ENCODE data around the gene SPAG17. TPM values are rescaled to one million over a fixed set of nuclear protein-coding genes. Genes with fewer than 3 reads are reported as not detected.

The SPAG17 gene
- total RNA-seq, 1 experiment from 2014 or later: 0.36 TPM

DNA sequence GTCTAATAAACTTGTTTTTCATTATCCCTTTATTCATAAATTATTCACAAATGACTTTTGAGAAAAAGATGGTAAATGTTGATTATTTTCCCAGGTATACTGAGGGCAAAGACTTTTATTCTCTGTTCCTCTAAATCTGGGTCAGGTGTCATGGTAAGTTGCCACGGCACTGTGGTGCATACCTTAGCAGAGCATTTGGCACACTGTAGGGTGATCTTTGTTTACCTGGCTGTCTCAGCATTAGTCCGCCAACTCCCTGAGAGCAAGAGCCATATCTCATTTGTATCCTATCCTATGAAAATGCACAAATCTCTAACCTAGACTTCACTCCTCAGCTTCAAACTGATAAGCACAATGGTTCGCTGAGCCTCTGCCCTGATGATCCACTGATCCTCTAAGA, 280.5 kb downstream of the SPAG17 start:
- POLR2A ChIA-PET: interaction anchor here (0.7 kb wide), 1 partner anchor 417 kb away, joined by 5 read pairs; no protein-coding TSS in a partner anchor
- Histone ChIP-seq H3K36me3 (ENCODE audit: control insufficient read depth, insufficient read depth, low read length) (peaks cover 7% of the 10 kb centered on the region; the same call in 1 of the 2 replicates), H3K4me3 (ENCODE audit: low read depth in 2 of 2, low read length in 2 of 2) (no peak overlapping the region), H3K9me3 (ENCODE audit: control insufficient read depth, insufficient read depth, low read depth, low read length) (no peaks in the 10 kb centered on the region), H3K27me3 (ENCODE audit: control insufficient read depth, insufficient read depth, low read length) (no peaks in the 10 kb centered on the region), H3K27ac (ENCODE audit: low read length) (no peak overlapping the region), H3K4me1 (ENCODE audit: control insufficient read depth, insufficient read depth, low read length) (no peaks in the 10 kb centered on the region)
- no peak for DNase-seq (ENCODE audit: low read depth, low spot score)
- ATAC-seq: no peak
- BruUV-seq (replicated peaks): no TSS peak
- CTCF ChIA-PET: no interaction called here
- in situ Hi-C loops (cut with HindIII; ENCODE audit: low pct_unique_long_range_greater_than_20kb, low sequenced_read_pairs): no loop called here
- intact Hi-C loops (cut with micrococcal nuclease; ENCODE audit: unreplicated experiment): no loop called here
- TF ChIP-seq TCF7L2 (IDR thresholded peaks at IDR 0.05; ENCODE audit: low read depth, low read length): no peak
- no peak for TF ChIP-seq SIN3A (IDR thresholded peaks at IDR 0.05; ENCODE audit: borderline replicate concordance, insufficient read depth, low read depth, low read length)
- TF ChIP-seq, protein P1, sequence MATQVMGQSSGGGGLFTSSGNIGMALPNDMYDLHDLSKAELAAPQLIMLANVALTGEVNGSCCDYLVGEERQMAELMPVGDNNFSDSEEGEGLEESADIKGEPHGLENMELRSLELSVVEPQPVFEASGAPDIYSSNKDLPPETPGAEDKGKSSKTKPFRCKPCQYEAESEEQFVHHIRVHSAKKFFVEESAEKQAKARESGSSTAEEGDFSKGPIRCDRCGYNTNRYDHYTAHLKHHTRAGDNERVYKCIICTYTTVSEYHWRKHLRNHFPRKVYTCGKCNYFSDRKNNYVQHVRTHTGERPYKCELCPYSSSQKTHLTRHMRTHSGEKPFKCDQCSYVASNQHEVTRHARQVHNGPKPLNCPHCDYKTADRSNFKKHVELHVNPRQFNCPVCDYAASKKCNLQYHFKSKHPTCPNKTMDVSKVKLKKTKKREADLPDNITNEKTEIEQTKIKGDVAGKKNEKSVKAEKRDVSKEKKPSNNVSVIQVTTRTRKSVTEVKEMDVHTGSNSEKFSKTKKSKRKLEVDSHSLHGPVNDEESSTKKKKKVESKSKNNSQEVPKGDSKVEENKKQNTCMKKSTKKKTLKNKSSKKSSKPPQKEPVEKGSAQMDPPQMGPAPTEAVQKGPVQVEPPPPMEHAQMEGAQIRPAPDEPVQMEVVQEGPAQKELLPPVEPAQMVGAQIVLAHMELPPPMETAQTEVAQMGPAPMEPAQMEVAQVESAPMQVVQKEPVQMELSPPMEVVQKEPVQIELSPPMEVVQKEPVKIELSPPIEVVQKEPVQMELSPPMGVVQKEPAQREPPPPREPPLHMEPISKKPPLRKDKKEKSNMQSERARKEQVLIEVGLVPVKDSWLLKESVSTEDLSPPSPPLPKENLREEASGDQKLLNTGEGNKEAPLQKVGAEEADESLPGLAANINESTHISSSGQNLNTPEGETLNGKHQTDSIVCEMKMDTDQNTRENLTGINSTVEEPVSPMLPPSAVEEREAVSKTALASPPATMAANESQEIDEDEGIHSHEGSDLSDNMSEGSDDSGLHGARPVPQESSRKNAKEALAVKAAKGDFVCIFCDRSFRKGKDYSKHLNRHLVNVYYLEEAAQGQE (IDR thresholded peaks at IDR 0.05; ENCODE audit: insufficient read depth in 1 of 2, low read depth in 2 of 2, low read length in 1 of 2): no peak
- no peak for TF ChIP-seq POLR2AphosphoS5 (IDR thresholded peaks at IDR 0.05; ENCODE audit: low read depth, low read length)
- TF ChIP-seq, protein P2, sequence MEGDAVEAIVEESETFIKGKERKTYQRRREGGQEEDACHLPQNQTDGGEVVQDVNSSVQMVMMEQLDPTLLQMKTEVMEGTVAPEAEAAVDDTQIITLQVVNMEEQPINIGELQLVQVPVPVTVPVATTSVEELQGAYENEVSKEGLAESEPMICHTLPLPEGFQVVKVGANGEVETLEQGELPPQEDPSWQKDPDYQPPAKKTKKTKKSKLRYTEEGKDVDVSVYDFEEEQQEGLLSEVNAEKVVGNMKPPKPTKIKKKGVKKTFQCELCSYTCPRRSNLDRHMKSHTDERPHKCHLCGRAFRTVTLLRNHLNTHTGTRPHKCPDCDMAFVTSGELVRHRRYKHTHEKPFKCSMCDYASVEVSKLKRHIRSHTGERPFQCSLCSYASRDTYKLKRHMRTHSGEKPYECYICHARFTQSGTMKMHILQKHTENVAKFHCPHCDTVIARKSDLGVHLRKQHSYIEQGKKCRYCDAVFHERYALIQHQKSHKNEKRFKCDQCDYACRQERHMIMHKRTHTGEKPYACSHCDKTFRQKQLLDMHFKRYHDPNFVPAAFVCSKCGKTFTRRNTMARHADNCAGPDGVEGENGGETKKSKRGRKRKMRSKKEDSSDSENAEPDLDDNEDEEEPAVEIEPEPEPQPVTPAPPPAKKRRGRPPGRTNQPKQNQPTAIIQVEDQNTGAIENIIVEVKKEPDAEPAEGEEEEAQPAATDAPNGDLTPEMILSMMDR (IDR thresholded peaks at IDR 0.05): no peak
